NCI-H82 treated with DMSO at 0.1 percent for 48 hours (cell line): ENCODE data around the gene FAM168B.
"Not testable (repeated sequence)": the region's sequence is repeated elsewhere in the genome, so short reads cannot be mapped to it uniquely, and the experiment has no call there.

Experiments used
- DNase-seq: peaks from one replicate; lab custom pipeline; 2025; ENCODE audit not compliant: unreplicated experiment; lab: John Stamatoyannopoulos, UW

Gene FAM168B

DNA sequence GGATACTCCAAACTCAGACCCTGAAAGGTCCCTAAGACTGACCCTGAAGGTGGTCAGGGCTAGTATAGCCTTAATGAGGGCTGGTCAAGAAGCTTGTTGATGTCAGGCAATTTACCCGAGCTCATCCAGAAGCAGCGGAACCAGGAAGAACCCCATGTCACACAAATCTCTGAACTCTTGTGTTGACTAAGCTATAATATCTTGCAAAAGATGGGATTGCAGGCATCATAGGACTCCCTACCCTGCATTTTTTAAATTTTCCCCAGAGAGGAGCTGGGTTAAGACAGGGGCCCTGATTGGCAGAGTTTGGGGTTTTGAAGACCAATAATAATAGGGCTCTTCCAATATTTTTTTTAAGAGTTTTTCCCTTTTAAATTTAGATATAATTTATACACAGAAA, 9.9 kb upstream of the FAM168B start:
- no peak for DNase-seq

DNA sequence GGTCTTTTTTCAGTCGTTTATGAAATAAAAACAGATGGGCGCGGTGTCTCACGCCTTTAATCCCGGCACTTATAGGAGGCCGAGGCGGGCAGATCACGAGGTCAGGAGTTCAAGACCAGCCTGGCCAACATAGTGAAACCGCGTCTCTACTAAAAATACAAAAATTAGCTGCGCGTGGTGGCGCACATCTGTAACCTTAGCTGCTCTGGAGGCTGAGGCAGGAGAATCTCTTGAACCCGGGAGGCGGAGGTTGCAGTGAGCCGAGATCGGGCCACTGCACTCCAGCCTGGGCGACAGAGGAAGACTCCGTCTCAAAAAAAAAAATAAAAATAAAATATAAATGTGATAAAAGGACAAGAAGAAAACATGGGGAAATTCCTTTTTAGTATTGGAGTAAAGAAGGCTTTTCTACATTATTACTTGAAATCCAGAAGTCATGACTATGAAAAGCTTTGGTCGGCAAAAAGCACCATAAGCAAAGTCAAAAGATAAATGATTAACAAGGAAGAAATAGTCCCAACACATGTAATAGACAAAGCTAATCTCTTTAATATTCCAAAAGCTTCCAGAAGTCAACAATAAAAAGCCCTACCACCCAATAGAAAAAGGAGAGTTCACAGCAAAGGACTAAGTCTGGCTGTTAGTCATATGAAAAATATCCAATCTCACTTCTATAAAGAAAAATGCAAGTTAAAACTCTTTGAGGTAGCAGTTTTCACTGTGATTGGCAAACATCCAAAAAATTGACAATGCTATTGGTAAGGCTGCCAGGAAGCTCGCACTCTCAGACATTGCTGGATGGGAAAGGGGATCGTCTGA, 1.4 kb upstream of the FAM168B start:
- DNase-seq = no peak

DNA sequence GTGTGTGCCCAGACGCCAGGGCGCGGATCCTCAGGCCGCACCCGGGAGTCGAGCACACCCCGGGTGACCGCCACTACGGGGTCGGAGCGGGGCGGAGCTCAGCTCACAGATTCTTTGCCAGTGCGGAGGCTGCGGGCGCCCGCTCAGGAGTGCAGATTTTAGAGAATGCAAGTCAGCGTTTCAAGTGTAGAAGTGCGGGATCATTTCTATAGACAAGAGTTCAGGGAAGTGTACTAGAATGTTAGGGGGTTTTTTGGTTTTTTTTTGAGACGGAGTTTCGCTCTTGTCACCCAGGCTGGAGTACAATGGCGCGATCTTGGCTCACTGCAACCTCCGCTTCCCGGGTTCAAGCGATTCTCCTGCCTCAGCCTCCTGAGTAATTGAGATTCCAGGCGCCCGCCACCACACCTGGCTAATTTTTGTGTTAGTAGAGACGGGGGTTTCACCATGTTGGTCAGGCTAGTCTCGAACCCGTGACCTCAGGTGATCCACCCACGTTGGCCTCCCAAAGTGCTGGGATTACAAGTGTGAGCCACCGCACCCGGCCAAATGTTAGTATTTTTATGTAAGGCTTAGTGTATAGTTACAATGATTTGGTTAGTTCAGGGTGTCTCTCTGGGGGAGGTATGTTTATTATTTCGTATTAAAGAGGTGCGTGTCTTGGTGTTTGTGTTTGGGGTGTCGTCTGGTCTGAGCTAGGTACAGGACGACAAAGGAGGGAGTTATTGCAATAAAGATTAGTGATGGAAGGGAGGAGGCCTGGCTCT, 619 bp upstream of the FAM168B start:
- no peak for DNase-seq

DNA sequence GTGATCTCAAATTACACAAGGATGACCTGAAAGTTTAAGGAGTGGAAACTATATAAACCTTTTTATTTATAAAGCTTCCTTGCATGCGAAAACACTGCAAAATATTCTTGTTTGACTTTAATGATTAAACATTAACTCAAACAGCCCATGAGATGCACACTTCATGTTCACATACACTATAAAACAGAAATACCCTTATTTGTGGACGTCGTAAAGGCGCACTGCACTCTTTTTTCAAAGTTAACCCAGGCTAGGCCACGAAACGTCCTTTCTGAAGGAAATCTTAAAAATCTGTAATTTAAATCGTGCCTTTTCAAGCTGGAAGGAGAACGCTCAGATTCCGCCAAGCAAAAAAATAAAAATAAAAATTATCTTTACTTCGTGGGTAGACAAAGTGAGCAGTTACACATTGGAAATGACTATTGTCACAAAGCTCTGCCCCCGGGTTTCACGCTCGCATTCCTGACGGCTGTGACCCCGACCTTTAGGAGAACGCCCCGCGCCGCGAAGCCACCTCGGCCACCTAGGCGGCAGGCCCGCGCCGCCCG, 728 bp downstream of the FAM168B start:
- DNase-seq = no peak

DNA sequence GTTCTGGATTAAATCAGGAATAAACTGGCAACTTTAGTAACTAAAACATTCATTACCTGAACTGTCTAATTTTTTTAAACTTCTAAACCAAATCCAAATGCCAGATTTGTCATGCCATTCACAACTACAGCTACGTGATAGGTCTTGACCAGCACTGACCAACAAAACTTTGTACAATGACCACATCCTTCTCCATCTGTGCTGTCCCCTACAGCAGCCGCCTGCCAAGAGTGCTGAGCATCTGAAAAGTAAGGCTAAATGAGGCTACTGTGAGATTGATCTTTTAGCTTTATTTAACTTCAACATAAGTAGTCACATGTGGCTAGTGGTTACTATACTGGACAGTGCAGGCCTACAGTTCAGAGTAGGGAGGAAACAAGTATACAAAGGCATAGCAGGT, 7.6 kb downstream of the FAM168B start:
- DNase-seq = no peak

DNA sequence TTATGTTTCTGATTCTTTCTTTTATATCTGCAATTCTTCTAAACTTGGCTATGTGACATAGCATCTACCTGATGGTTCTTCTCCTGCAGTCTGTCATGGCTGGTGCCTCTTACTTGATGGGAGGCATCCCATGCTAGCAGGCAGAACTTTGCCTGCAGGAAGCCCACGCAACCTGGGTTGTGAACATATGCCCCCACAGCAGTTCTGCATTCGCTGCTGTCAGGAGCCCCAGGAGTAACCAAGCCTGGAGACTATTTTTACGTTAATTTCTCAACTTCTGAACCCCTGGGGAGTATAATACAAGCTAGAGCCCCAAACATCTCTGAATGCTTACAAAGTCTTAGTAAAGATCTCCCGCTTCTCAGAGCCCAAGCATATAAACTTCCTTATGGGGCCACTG, 12.1 kb downstream of the FAM168B start:
- DNase-seq = no peak

DNA sequence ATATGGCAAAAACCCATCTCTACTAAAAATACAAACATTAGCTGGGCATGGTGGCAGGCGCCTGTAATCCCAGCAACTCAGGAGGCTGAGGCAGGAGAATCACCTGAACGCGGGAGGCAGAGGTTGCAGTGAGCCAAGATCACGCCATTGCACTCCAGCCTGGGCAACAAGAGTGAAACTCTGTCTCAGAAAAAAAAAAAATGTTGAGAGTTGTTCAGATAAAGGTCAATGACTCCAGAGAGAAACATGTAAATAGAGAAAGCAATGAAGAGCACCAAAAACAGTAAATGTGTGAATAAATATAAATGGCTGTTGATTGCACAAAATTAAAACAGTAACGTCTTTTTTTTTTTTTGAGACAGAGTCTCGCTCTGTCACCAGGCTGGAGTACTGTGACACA, 13.3 kb downstream of the FAM168B start:
- DNase-seq = not testable (repeated sequence)

DNA sequence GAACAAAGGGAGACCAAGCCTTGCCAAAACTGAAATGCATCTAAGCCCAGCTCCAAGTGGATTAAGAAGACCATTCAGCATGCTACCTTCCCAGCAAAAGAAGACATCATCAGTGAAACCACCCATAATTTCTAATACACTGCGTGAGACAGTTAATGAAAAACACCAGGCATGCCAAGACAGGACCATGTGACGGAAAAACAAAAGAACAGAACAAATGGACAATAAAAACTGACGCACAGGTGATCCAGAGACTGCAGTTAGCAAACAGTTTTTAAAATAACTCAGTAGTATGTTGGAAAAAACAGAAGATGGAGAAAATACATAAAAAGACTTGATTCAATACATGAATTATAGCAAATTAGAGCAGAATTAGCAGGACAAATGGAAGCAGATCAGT, 15.3 kb downstream of the FAM168B start:
- no peak for DNase-seq

DNA sequence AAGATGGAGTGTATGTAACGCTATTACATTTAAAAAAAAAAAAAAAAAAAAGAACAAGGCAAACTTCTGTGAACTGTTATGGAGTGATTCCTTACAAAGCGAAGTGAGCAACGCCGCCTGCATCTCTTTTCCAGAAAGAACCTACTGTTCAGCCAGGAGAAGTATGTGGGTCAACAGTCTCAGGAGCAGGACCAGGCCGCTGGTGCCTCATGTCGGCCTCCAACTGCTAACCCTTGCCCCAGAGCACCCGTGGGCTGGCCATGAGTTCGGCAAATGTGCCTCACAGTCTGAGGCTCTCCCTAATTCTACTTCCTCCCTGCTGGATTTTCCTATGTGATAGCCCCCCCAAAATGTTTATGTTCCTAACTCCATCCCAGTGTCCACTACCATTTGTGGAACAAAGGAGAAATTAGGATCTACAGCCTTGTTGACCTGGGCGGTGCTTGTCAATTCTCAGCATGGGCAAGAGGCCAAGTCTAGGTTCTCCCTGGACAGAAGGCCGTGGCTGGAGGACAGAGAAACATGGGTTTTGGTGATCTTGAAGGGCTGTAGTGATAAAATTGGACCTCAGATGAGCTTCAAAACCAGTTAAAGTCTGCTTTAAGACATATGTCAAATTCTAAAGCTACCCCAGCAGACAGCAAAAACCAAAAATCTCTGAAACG, 15.9 kb downstream of the FAM168B start:
- no peak for DNase-seq

DNA sequence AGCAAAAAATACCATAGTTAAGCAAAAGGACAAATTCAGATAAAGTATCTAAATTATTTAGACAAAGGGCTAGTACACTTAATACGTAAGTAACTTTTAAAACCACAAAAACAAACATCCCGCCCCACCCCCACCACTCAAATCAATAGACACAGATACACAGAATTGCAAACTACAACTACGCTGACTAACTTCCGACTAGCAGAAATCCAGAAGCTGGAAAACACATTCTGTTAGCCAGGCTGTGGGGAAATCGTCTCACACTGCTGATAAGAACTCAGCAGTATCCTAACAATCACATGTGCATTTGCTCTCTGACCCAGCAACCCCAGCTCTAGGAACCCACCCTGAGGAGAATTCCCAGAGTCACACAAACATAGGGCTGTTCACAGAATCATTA, 16.6 kb downstream of the FAM168B start:
- no peak for DNase-seq

DNA sequence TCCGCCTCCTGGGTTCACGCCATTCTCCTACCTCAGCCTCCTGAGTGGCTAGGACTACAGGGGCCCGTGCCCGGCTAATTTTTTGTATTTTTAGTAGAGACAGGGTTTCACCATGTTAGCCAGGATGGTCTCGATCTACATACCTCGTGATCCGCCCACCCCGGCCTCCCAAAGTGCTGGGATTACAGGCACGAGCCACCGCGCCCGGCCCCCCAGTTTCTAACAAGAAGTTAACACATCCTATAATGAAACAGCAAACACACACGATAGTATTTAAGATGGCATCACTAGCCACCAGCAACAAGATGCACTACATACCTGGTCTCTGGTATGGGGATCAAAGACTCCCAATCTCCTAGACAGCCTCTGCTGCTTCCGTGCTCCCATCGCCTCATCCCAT, 17.7 kb downstream of the FAM168B start:
- DNase-seq = not testable (repeated sequence)

DNA sequence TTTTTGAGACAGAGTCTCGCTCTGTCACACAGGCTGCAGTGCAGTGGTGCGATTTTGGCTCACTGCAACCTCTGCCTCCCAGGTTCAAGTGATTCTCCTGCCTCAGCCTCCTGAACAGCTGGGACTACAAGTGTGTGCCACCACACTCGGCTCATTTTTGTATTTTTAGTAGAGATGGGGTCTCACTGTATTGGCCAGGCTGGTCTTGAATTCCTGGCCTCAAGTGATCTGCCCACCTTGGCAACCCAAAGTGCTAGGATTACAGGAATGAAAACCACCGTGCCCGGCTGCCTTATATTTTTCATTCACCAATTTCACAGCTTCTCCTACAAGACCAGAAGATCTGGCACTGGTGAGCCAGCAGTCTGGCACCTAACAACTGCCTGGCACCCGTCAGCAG, 25.1 kb downstream of the FAM168B start:
- not testable (repeated sequence) for DNase-seq

DNA sequence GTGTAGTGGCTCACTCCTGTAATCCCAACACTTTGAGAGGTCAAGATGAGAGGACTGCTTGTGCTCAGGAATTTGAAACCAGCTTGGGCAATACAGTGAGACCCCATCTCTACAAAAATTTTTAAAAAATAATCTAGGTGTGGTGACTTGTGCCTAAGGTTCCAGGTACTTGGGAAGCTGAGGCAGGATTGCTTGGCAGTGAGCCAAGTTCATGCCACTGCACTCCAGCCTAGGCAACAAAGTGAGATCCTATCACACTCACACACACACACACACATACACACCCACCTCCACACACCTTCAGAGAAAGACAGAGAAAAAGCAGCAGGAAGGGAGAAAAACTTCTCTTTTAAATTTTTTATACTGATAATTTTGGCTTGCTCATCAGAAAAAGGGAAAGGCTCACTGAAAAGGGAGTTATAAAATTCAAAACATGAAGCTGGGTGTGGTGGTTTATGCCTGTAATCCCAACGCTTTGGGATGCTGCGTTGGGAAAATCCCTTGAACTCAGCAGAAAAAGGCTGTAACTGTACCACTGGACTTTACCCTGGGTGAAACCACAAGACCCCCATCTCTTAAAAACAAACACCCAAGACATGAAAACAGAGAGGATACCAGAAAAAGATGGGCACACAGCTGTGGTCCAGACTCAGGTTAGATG, 25.7 kb downstream of the FAM168B start:
- no peak for DNase-seq

DNA sequence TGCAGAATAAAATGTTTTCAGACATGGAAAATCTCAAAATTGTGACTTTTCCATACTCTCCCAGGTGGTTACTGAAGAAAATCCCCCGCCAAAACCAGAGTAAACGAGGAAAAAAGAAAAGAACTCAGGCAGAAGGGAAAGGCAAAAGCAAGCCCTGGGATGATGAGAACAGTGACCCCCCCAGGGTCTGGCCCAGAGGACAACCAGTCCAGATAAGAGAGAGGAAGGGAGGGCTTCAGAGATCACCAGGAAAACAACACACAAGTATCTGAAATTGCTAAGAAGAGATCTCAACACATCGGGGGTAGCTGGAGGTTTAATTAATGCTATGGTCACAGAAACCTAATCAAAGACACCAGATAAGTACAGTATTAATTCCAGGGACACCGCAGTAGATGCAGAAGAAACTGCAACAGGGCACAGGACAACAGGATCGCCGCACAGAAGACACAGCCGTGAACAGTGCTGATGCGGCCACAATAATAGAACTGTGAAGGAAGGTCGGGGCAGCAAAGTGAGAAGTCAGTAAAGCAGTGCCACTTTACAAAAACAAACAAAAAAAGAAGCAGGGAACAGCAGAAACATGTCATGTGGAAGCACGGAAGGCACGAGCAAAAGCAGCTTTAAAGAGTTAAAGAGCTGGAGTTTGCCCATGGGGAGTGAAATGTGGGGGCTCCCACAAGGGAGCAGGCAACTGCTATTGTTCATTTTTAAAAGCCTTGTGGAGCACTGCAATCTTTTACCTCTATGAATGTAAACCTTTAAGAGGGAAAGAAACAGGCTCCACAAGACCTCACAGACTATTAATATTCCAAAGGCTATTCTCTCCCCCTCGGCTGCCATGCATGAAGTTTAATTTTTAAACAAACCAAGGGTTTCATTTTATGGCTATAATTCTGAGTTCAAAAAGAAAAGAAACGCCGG, 28.4 kb downstream of the FAM168B start:
- DNase-seq = no peak

DNA sequence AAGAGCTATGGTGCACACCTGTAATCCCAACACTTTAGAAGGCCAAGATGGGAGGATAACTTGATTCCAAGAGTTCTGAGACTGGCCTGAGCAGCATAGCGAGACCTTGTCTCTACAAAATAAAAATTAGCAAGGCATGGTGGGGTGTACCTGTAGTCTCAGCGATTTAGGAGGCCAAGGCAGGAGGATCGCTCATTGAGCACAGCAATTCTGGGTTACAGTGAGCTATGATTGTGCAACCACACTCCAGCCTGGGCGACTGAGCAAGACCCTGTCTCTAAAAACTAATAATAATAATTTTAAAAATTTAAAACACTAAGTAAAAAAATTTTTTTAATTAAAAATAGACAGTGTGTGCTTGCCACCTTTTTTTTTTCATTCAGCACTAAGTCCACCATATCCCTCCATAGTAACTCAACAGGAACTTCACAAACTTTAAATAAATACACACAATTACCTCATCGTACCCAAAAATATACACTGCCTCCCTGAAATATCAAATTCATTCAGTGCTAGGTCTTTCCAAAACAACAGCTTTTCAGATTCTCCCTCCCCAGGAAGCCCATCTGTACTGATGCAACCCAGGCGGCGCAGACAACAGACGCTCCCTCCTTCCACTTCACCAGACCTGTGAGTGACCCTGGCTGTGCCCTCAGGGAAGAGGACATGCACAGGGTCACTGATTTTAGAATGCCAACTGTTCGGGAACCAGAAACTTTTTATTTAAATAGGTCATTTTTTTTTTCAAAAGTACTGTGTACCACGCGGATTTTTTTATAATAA, 29.6 kb downstream of the FAM168B start:
- DNase-seq = no peak

DNA sequence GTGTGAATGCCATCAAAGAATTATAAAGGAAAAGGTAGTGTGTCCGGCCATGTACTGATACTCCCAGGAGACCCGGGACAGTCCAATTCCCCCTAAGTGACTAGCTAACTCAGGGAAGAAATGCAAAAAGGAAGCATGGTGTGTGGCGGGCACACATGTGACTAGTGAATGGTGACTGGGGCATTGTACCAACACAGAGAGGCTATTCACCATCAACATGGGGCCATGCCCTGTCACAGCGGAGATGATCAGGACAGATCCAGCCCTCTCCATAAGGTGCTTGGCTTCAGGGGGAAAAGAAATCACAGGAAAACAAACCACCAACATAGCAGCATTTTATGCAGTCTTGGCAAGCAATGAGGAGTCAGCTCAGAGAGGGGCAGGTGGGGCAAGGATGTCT, 34.3 kb downstream of the FAM168B start:
- no peak for DNase-seq

DNA sequence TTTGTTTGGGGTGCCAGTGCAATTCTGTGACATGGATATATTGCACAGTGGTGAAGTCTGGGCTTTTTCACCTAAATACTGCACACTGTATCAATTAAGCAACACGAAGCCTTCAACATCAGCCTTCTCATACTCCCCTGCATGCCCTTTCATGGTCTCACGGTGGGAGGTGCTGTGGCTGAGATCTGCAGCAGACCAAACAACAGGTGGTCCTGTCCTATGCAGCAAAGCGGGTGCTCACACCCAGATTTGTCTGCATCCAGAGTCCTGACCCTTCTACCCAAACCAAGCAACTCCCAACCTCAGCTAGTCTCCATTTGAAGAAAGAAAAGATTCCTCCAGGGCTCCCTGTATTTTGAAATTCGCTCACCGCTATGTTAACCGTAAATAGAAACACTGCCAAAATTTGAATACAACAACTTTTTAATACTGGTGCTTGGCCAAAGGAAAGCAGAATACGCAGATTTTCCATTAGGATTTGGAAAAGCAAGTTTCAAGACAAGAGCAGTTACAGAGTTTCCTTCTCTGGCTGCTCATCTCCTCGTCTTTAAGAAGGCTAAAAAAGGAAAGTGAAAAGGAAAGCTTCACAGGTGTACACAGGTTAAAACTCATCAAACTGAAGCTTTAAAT, 34.9 kb downstream of the FAM168B start:
- DNase-seq = no peak

DNA sequence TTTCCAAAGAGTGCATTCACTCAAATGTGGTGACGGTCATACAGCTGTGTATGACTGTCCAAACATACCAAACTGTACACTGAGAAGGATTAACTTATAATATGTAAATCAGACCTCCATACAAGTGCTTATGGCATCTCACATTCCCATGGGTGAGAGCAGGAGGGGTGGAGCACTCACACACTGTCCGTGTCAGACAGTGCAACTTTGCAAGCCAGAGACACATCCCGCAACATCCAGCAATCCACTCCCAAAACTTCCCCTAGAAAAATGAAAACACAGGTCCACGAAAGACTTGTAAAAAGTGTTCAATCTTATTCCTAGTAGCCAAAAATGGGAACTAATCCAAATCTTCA, 36.4 kb downstream of the FAM168B start:
- no peak for DNase-seq
